ENCODE measurements around the gene HNRNPA2B1.
"Not testable (repeated sequence)": the region's sequence is repeated elsewhere in the genome, so short reads cannot be mapped to it uniquely, and the experiment has no call there.

Gene HNRNPA2B1

GRCh38 chr7:26195182-26195581 lies 5.4 kb downstream of the HNRNPA2B1 start:
- no peak overlapping the region for H3K27ac ChIP-seq (ENCODE audit: low read depth, low read length)
- H3K27me3 ChIP-seq (ENCODE audit: control insufficient read depth, insufficient read depth, low read length) = no peaks in the 10 kb centered on the region
- H3K36me3 ChIP-seq (ENCODE audit: control insufficient read depth, insufficient read depth, low read length) = peaks cover 45% of the 10 kb centered on the region
- H3K4me3 ChIP-seq (ENCODE audit: low read length) = no peak overlapping the region
- no peak overlapping the region for H3K9ac ChIP-seq (ENCODE audit: low read length)
- peaks cover 26% of the 10 kb centered on the region for H3K4me1 ChIP-seq (ENCODE audit: control insufficient read depth, insufficient read depth, low read length)

GRCh38 chr7:26194764-26195163 lies 5.8 kb downstream of the HNRNPA2B1 start:
- Histone ChIP-seq H3K36me3 (ENCODE audit: control insufficient read depth, insufficient read depth, low read length) (peaks cover 45% of the 10 kb centered on the region), H3K4me1 (ENCODE audit: control insufficient read depth, insufficient read depth, low read length) (peaks cover 26% of the 10 kb centered on the region)
- H3K27ac ChIP-seq (ENCODE audit: low read depth, low read length); H3K9ac ChIP-seq (ENCODE audit: low read length); H3K4me3 ChIP-seq (ENCODE audit: low read length); H3K27me3 ChIP-seq (ENCODE audit: control insufficient read depth, insufficient read depth, low read length): not testable (repeated sequence)

GRCh38 chr7:26193432-26194207 lies 6.9 kb downstream of the HNRNPA2B1 start:
- no peaks in the 10 kb centered on the region for H3K27me3 ChIP-seq (ENCODE audit: control insufficient read depth, insufficient read depth, low read length)
- no peak overlapping the region for H3K27ac ChIP-seq (ENCODE audit: low read depth, low read length)
- peaks cover 57% of the 10 kb centered on the region for H3K36me3 ChIP-seq (ENCODE audit: control insufficient read depth, insufficient read depth, low read length)
- no peak overlapping the region for H3K9ac ChIP-seq (ENCODE audit: low read length)
- H3K4me1 ChIP-seq (ENCODE audit: control insufficient read depth, insufficient read depth, low read length) = peaks cover 26% of the 10 kb centered on the region
- H3K4me3 ChIP-seq (ENCODE audit: low read length) = no peak overlapping the region

GRCh38 chr7:26192485-26193087 lies 8.0 kb downstream of the HNRNPA2B1 start:
- Histone ChIP-seq H3K27ac (ENCODE audit: low read depth, low read length) (no peak overlapping the region), H3K4me3 (ENCODE audit: low read length) (no peak overlapping the region), H3K27me3 (ENCODE audit: control insufficient read depth, insufficient read depth, low read length) (no peaks in the 10 kb centered on the region), H3K9ac (ENCODE audit: low read length) (no peak overlapping the region), H3K36me3 (ENCODE audit: control insufficient read depth, insufficient read depth, low read length) (peaks cover 59% of the 10 kb centered on the region), H3K4me1 (ENCODE audit: control insufficient read depth, insufficient read depth, low read length) (peaks cover 25% of the 10 kb centered on the region)

GRCh38 chr7:26191974-26192479 lies 8.5 kb downstream of the HNRNPA2B1 start:
- no peak overlapping the region for H3K4me3 ChIP-seq (ENCODE audit: low read length)
- peaks cover 20% of the 10 kb centered on the region for H3K4me1 ChIP-seq (ENCODE audit: control insufficient read depth, insufficient read depth, low read length)
- H3K27ac ChIP-seq (ENCODE audit: low read depth, low read length) = no peak overlapping the region
- H3K36me3 ChIP-seq (ENCODE audit: control insufficient read depth, insufficient read depth, low read length) = peaks cover 57% of the 10 kb centered on the region
- no peak overlapping the region for H3K9ac ChIP-seq (ENCODE audit: low read length)
- no peaks in the 10 kb centered on the region for H3K27me3 ChIP-seq (ENCODE audit: control insufficient read depth, insufficient read depth, low read length)

- Histone ChIP-seq H3K27ac (ENCODE audit: low read depth, low read length) (no peak overlapping the region), H3K4me3 (ENCODE audit: low read length) (no peak overlapping the region), H3K4me1 (ENCODE audit: control insufficient read depth, insufficient read depth, low read length) (peaks cover 14% of the 10 kb centered on the region), H3K36me3 (ENCODE audit: control insufficient read depth, insufficient read depth, low read length) (peaks cover 52% of the 10 kb centered on the region), H3K27me3 (ENCODE audit: control insufficient read depth, insufficient read depth, low read length) (no peaks in the 10 kb centered on the region), H3K9ac (ENCODE audit: low read length) (no peak overlapping the region)
Measured at GRCh38 chr7:26191233-26191973, 9.1 kb downstream of the HNRNPA2B1 start.

GRCh38 chr7:26190417-26190869 lies 10.1 kb downstream of the HNRNPA2B1 start:
- H3K27ac ChIP-seq (ENCODE audit: low read depth, low read length) = no peak overlapping the region

GRCh38 chr7:26189697-26190096 lies 10.8 kb downstream of the HNRNPA2B1 start:
- Histone ChIP-seq H3K9ac (ENCODE audit: low read length) (no peak overlapping the region), H3K36me3 (ENCODE audit: control insufficient read depth, insufficient read depth, low read length) (peaks cover 41% of the 10 kb centered on the region), H3K27ac (ENCODE audit: low read depth, low read length) (no peak overlapping the region), H3K27me3 (ENCODE audit: control insufficient read depth, insufficient read depth, low read length) (no peaks in the 10 kb centered on the region), H3K4me3 (ENCODE audit: low read length) (no peak overlapping the region), H3K4me1 (ENCODE audit: control insufficient read depth, insufficient read depth, low read length) (peaks cover 4% of the 10 kb centered on the region)

More at GRCh38 chr7:26190417-26190869, 10.1 kb downstream of the HNRNPA2B1 start:
- Histone ChIP-seq H3K36me3 (ENCODE audit: control insufficient read depth, insufficient read depth, low read length) (peaks cover 44% of the 10 kb centered on the region), H3K4me3 (ENCODE audit: low read length) (no peak overlapping the region), H3K27me3 (ENCODE audit: control insufficient read depth, insufficient read depth, low read length) (no peaks in the 10 kb centered on the region), H3K4me1 (ENCODE audit: control insufficient read depth, insufficient read depth, low read length) (peaks cover 6% of the 10 kb centered on the region), H3K9ac (ENCODE audit: low read length) (no peak overlapping the region)

GRCh38 chr7:26188957-26189541 lies 11.5 kb downstream of the HNRNPA2B1 start:
- H3K36me3 ChIP-seq (ENCODE audit: control insufficient read depth, insufficient read depth, low read length) = peaks cover 41% of the 10 kb centered on the region

GRCh38 chr7:26188206-26188956 lies 12.2 kb downstream of the HNRNPA2B1 start:
- Histone ChIP-seq H3K27ac (ENCODE audit: low read depth, low read length) (no peak overlapping the region), H3K27me3 (ENCODE audit: control insufficient read depth, insufficient read depth, low read length) (no peaks in the 10 kb centered on the region), H3K4me3 (ENCODE audit: low read length) (no peak overlapping the region), H3K36me3 (ENCODE audit: control insufficient read depth, insufficient read depth, low read length) (peaks cover 35% of the 10 kb centered on the region), H3K4me1 (ENCODE audit: control insufficient read depth, insufficient read depth, low read length) (no peaks in the 10 kb centered on the region), H3K9ac (ENCODE audit: low read length) (no peak overlapping the region)

More at GRCh38 chr7:26188957-26189541, 11.5 kb downstream of the HNRNPA2B1 start:
- peaks cover 2% of the 10 kb centered on the region for H3K4me1 ChIP-seq (ENCODE audit: control insufficient read depth, insufficient read depth, low read length)
- no peak overlapping the region for H3K27ac ChIP-seq (ENCODE audit: low read depth, low read length)
- H3K27me3 ChIP-seq (ENCODE audit: control insufficient read depth, insufficient read depth, low read length) = no peaks in the 10 kb centered on the region
- H3K4me3 ChIP-seq (ENCODE audit: low read length) = no peak overlapping the region
- no peak overlapping the region for H3K9ac ChIP-seq (ENCODE audit: low read length)

GRCh38 chr7:26187380-26188205 lies 13.0 kb downstream of the HNRNPA2B1 start:
- no peak overlapping the region for H3K4me3 ChIP-seq (ENCODE audit: low read length)
- H3K9ac ChIP-seq (ENCODE audit: low read length) = no peak overlapping the region
- H3K27me3 ChIP-seq (ENCODE audit: control insufficient read depth, insufficient read depth, low read length) = no peaks in the 10 kb centered on the region
- no peak overlapping the region for H3K27ac ChIP-seq (ENCODE audit: low read depth, low read length)
- no peaks in the 10 kb centered on the region for H3K4me1 ChIP-seq (ENCODE audit: control insufficient read depth, insufficient read depth, low read length)
- H3K36me3 ChIP-seq (ENCODE audit: control insufficient read depth, insufficient read depth, low read length) = peaks cover 27% of the 10 kb centered on the region
